BLaER1 (cell line): ENCODE data around the gene MYOCD.

Source experiments
- H3K27ac ChIP-seq: shearing (Covaris generic); formaldehyde crosslinking; 2 replicates; pipeline ENCODE4 v1.8.1; 2022
- H3K27me3 ChIP-seq: shearing (Covaris generic); formaldehyde crosslinking; 2 replicates; pipeline ENCODE4 v1.8.1; 2022
- H3K36me3 ChIP-seq: shearing (Covaris generic); formaldehyde crosslinking; 2 replicates; pipeline ENCODE4 v1.8.1; 2022
- H3K4me1 ChIP-seq: shearing (Covaris generic); formaldehyde crosslinking; 2 replicates; pipeline ENCODE4 v1.8.1; 2022
- H3K4me2 ChIP-seq: shearing (Covaris generic); formaldehyde crosslinking; 2 replicates; pipeline ENCODE4 v1.8.1; 2022
- H3K4me3 ChIP-seq: shearing (Covaris generic); formaldehyde crosslinking; 2 replicates; pipeline ENCODE4 v1.8.1; 2022
- H3K9ac ChIP-seq: shearing (Covaris generic); formaldehyde crosslinking; 2 replicates; pipeline ENCODE4 v1.8.1; 2022
- H3K9me3 ChIP-seq: shearing (Covaris generic); formaldehyde crosslinking; 2 replicates; pipeline ENCODE4 v1.8.1; 2022
- H4K20me1 ChIP-seq: shearing (Covaris generic); formaldehyde crosslinking; 2 replicates; pipeline ENCODE4 v1.8.1; 2022
- Cebpa-rat ChIP-seq: shearing (Covaris generic); IDR thresholded peaks from 2 replicates; pipeline ENCODE4 v1.8.1; 2022

Gene MYOCD

GRCh38 chr17:12706070-12706469 lies 40.4 kb downstream of the MYOCD start:
- H3K9ac ChIP-seq = no peak overlapping the region
- no peak overlapping the region for H3K4me2 ChIP-seq
- H3K27me3 ChIP-seq = no peaks in the 10 kb centered on the region
- no peaks in the 10 kb centered on the region for H4K20me1 ChIP-seq
- H3K4me1 ChIP-seq = no peaks in the 10 kb centered on the region
- H3K4me3 ChIP-seq = no peak overlapping the region
- H3K9me3 ChIP-seq = no peaks in the 10 kb centered on the region; the same call in 1 of the 2 replicates
- no peak for TF ChIP-seq Cebpa-rat
- no peak overlapping the region for H3K27ac ChIP-seq
- H3K36me3 ChIP-seq = no peaks in the 10 kb centered on the region

DNA sequence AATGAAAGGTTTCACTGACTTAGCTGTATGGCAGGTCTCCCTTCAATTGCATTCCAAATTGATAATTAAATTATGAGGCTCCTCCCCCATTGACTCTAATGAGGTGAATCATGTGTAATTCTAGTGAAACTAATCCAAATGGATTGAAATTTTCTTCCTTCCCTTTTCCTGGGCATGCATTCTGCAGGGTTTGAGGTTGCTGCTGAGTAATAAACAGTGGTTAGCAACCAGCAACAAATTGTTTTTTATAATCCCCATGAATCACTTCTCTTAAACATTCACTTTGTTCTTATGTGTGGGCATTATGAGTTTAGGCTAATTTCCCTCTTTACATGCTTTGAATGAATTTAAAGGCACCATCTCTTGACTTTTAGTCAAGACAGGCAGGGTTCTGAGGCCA lies 43.4 kb downstream of the MYOCD start:
- H3K27ac ChIP-seq = no peak overlapping the region
- H3K36me3 ChIP-seq = no peaks in the 10 kb centered on the region
- no peak for TF ChIP-seq Cebpa-rat

DNA sequence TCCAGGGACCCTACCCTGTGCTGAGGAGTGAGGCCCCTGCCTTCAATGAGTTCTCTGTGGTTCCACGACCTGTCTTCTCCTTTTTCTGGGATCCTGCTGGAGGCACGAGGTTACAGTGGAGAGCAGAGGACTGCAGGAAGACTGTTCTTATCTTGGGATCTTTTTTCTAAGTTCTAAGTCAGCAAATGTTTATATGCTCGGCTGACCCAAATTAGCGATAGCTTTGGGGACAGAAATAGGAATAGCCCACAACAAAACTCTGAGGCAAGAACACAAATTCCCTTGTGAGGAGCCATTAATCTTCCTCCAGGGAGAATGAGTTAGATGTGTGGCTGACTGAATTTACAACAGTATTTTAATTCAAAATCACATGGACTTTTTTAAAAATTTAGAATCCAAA lies 46.7 kb downstream of the MYOCD start:
- peaks cover 22% of the 10 kb centered on the region for H3K4me1 ChIP-seq
- H3K9me3 ChIP-seq = no peaks in the 10 kb centered on the region
- H3K4me2 ChIP-seq = peak overlapping the region; percentile 66
- TF ChIP-seq Cebpa-rat = no peak
- H3K36me3 ChIP-seq = no peaks in the 10 kb centered on the region
- no peak overlapping the region for H3K9ac ChIP-seq
- no peaks in the 10 kb centered on the region for H3K27me3 ChIP-seq
- H4K20me1 ChIP-seq = no peaks in the 10 kb centered on the region
- no peak overlapping the region for H3K4me3 ChIP-seq
- H3K27ac ChIP-seq = no peak overlapping the region

More for the DNA sequence above, 43.4 kb downstream of the MYOCD start:
- H3K9me3 ChIP-seq = no peaks in the 10 kb centered on the region; the same call in 1 of the 2 replicates
- no peak overlapping the region for H3K9ac ChIP-seq
- peaks cover 22% of the 10 kb centered on the region for H3K4me1 ChIP-seq
- no peak overlapping the region for H3K4me3 ChIP-seq
- H4K20me1 ChIP-seq = no peaks in the 10 kb centered on the region
- no peaks in the 10 kb centered on the region for H3K27me3 ChIP-seq
- H3K4me2 ChIP-seq = no peak overlapping the region

- no peaks in the 10 kb centered on the region for H3K27me3 ChIP-seq
- H3K36me3 ChIP-seq = no peaks in the 10 kb centered on the region
- peak overlapping the region; percentile 66 for H3K4me2 ChIP-seq
- H3K27ac ChIP-seq = no peak overlapping the region
- no peak overlapping the region for H3K4me3 ChIP-seq
- peaks cover 22% of the 10 kb centered on the region for H3K4me1 ChIP-seq
- no peak for TF ChIP-seq Cebpa-rat
- no peak overlapping the region for H3K9ac ChIP-seq
- no peaks in the 10 kb centered on the region for H4K20me1 ChIP-seq
- H3K9me3 ChIP-seq = no peaks in the 10 kb centered on the region
Observed at GRCh38 chr17:12712941-12713340, 47.3 kb downstream of the MYOCD start.

- Histone ChIP-seq H3K27me3 (no peaks in the 10 kb centered on the region), H3K27ac (no peak overlapping the region), H3K4me3 (no peak overlapping the region), H4K20me1 (no peaks in the 10 kb centered on the region), H3K36me3 (no peaks in the 10 kb centered on the region), H3K4me1 (no peaks in the 10 kb centered on the region), H3K4me2 (no peak overlapping the region), H3K9ac (no peak overlapping the region), H3K9me3 (no peaks in the 10 kb centered on the region)
- TF ChIP-seq Cebpa-rat = no peak
Observed at GRCh38 chr17:12719948-12720347, 54.3 kb downstream of the MYOCD start.

GRCh38 chr17:12721581-12721980 lies 55.9 kb downstream of the MYOCD start:
- no peak for TF ChIP-seq Cebpa-rat
- Histone ChIP-seq H3K27me3 (no peaks in the 10 kb centered on the region), H3K36me3 (no peaks in the 10 kb centered on the region), H3K4me3 (no peak overlapping the region), H3K4me2 (no peak overlapping the region), H3K27ac (no peak overlapping the region), H3K4me1 (no peaks in the 10 kb centered on the region), H4K20me1 (no peaks in the 10 kb centered on the region), H3K9me3 (no peaks in the 10 kb centered on the region), H3K9ac (no peak overlapping the region)

DNA sequence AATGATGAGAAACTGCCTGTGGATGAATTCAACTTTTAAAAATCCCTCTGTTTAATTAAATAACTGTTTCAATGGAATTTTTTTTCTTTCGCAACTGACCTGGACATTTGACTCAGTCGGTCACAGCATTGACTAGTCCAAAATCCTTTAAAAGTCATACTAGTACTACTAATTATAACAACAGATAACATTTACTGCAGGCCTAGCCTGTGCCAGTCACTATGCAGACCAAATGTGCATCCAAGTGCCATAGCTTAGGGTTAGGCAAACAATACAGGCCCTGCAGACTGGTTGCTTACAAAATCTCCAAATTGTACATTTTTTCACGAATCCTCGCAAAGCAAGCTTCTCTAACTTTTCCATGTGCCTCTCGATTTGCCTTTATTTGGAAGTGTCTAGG lies 56.6 kb downstream of the MYOCD start:
- Histone ChIP-seq H3K4me1 (no peaks in the 10 kb centered on the region), H3K4me3 (no peak overlapping the region), H4K20me1 (no peaks in the 10 kb centered on the region), H3K9ac (no peak overlapping the region), H3K9me3 (no peaks in the 10 kb centered on the region), H3K36me3 (no peaks in the 10 kb centered on the region), H3K4me2 (no peak overlapping the region), H3K27me3 (no peaks in the 10 kb centered on the region), H3K27ac (no peak overlapping the region)
- no peak for TF ChIP-seq Cebpa-rat

- no peak for TF ChIP-seq Cebpa-rat
- no peaks in the 10 kb centered on the region for H3K27me3 ChIP-seq
- no peaks in the 10 kb centered on the region for H3K9me3 ChIP-seq
- no peak overlapping the region for H3K27ac ChIP-seq
- no peak overlapping the region for H3K9ac ChIP-seq
- no peaks in the 10 kb centered on the region for H3K36me3 ChIP-seq
- H3K4me1 ChIP-seq = no peaks in the 10 kb centered on the region
- no peaks in the 10 kb centered on the region for H4K20me1 ChIP-seq
- no peak overlapping the region for H3K4me3 ChIP-seq
- no peak overlapping the region for H3K4me2 ChIP-seq
Observed at GRCh38 chr17:12726131-12726530, 60.4 kb downstream of the MYOCD start.

GRCh38 chr17:12727076-12727760 lies 61.5 kb downstream of the MYOCD start:
- Histone ChIP-seq H4K20me1 (no peaks in the 10 kb centered on the region), H3K9me3 (no peaks in the 10 kb centered on the region), H3K9ac (no peak overlapping the region), H3K36me3 (no peaks in the 10 kb centered on the region), H3K4me1 (no peaks in the 10 kb centered on the region), H3K4me2 (no peak overlapping the region), H3K27me3 (no peaks in the 10 kb centered on the region), H3K27ac (no peak overlapping the region), H3K4me3 (no peak overlapping the region)
- no peak for TF ChIP-seq Cebpa-rat

DNA sequence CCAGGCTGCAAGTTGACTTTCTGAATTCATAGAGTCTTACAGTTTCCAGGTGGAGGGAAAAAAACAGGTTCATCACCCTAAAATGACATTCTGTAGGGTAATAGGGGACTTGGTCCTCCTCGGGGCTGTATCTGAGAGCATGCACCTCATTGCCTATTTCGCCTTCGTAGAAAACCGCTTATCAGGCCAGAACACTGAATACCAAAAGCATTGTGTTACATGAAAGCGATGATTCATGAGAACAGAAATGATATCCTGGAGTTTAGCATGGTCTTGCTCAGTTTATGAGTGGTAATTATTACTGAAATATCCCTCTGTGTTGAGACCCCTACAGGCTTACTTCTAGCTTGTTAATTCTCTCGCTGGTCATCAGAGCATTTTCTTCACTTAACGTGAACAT lies 62.2 kb downstream of the MYOCD start:
- no peaks in the 10 kb centered on the region for H3K4me1 ChIP-seq
- no peaks in the 10 kb centered on the region for H3K36me3 ChIP-seq
- no peak overlapping the region for H3K9ac ChIP-seq
- H3K27me3 ChIP-seq = no peaks in the 10 kb centered on the region
- H3K27ac ChIP-seq = no peak overlapping the region
- no peak for TF ChIP-seq Cebpa-rat
- H3K4me3 ChIP-seq = no peak overlapping the region
- H4K20me1 ChIP-seq = no peaks in the 10 kb centered on the region
- no peaks in the 10 kb centered on the region for H3K9me3 ChIP-seq
- no peak overlapping the region for H3K4me2 ChIP-seq

DNA sequence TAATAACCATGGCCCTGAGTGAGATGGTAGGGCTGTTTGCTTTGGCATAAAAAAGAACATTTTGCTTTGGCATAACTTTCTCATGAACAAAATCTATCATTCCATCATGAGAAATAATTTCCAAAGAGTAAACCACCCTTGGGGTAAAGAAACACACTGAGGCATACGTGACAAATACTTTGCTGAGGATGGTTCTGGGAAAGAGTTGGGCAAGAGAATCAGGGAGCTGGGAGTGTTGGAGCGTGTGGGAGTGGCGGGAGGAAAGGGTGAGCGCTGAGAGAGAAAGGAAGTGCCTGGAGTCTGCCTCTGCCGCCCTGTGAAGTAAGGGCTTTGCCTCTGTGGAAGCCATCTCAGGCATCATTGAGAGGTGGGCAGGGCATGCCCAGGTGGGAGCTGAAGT lies 63.4 kb downstream of the MYOCD start:
- no peak overlapping the region for H3K27ac ChIP-seq

More for the DNA sequence above, 63.4 kb downstream of the MYOCD start:
- no peaks in the 10 kb centered on the region for H3K36me3 ChIP-seq
- TF ChIP-seq Cebpa-rat = no peak
- H3K4me3 ChIP-seq = no peak overlapping the region
- H3K4me2 ChIP-seq = no peak overlapping the region
- no peak overlapping the region for H3K9ac ChIP-seq
- no peaks in the 10 kb centered on the region for H3K9me3 ChIP-seq
- H3K4me1 ChIP-seq = no peaks in the 10 kb centered on the region
- H3K27me3 ChIP-seq = no peaks in the 10 kb centered on the region
- H4K20me1 ChIP-seq = no peaks in the 10 kb centered on the region
